ENCODE results near the gene DGKQ.
A peak's percentile ranks its signal among the peaks of the same experiment; 100 is the strongest.
"Not testable (repeated sequence)": the region's sequence is repeated elsewhere in the genome, so short reads cannot be mapped to it uniquely, and the experiment has no call there.

The DGKQ gene

GRCh38 chr4:949656-950055 is 23.7 kb downstream of the DGKQ start:
- no peak for DNase-seq

GRCh38 chr4:948936-949300 is 24.5 kb downstream of the DGKQ start:
- DNase-seq, result no peak

GRCh38 chr4:948101-948935 is 25.1 kb downstream of the DGKQ start:
- DNase-seq, result no peak

- DNase-seq, result no peak
Observed at GRCh38 chr4:947491-947971, 25.8 kb downstream of the DGKQ start.

- no peak for DNase-seq
Observed at GRCh38 chr4:946517-947471, 26.6 kb downstream of the DGKQ start.

- DNase-seq, result no peak
Observed at GRCh38 chr4:946103-946450, 27.3 kb downstream of the DGKQ start.

- no peak for DNase-seq
Observed at GRCh38 chr4:945274-946102, 27.9 kb downstream of the DGKQ start.

- DNase-seq, result not testable (repeated sequence)
Observed at GRCh38 chr4:939508-939907, 33.9 kb downstream of the DGKQ start.

GRCh38 chr4:932713-933070 is 40.7 kb downstream of the DGKQ start:
- no peak for DNase-seq

- peak; percentile 94 for DNase-seq
Observed at GRCh38 chr4:931960-932712, 41.2 kb downstream of the DGKQ start, which contains the start of the genes GAK and TMEM175. Gene GAK, minus strand, starts transcription at chr4:932316. Its CDS starts 129 bp downstream, at chr4:932187. Gene TMEM175, plus strand, starts transcription at chr4:932460. Its CDS starts 15,280 bp downstream, at chr4:947740.

GRCh38 chr4:931194-931959 is 42.0 kb downstream of the DGKQ start:
- no peak for DNase-seq

GRCh38 chr4:930827-931193 is 42.6 kb downstream of the DGKQ start:
- DNase-seq, result no peak

GRCh38 chr4:930028-930551 is 43.3 kb downstream of the DGKQ start:
- DNase-seq, result no peak

- DNase-seq, result no peak
Observed at GRCh38 chr4:929096-929765, 44.1 kb downstream of the DGKQ start.

GRCh38 chr4:927566-927965 is 45.8 kb downstream of the DGKQ start:
- DNase-seq, result not testable (repeated sequence)

GRCh38 chr4:926538-926937 is 46.8 kb downstream of the DGKQ start:
- DNase-seq, result no peak

GRCh38 chr4:925771-926500 is 47.4 kb downstream of the DGKQ start:
- no peak for DNase-seq

GRCh38 chr4:925171-925570 is 48.2 kb downstream of the DGKQ start:
- DNase-seq, result no peak
